HEK293 (cell line): ENCODE data around the gene PRTN3.
A peak's percentile ranks its signal among the peaks of the same experiment; 100 is the strongest.

Source experiments
- CTCF ChIA-PET: fragments of 350-600 bp; formaldehyde crosslinking; extraction: SDS; loops from one replicate; lab custom pipeline; 2021; ENCODE audit warnings: antibody characterized with exemption; lab: Yijun Ruan, JAX
- POLR2A ChIA-PET: fragments of 300-600 bp; formaldehyde crosslinking; extraction: SDS; loops from one replicate; lab custom pipeline; 2020; ENCODE audit warnings: antibody characterized with exemption, inconsistent platforms; lab: Yijun Ruan, JAX
- H3K27ac ChIP-seq: fragments of 200-500 bp; sonication (Bioruptor generic); 2 replicates; pipeline ENCODE4 v1.5.1; 2014; ENCODE audit warnings: low read depth, low read length, control low read depth, inconsistent platforms; ENCODE audit errors: extremely low read depth
- H3K36me3 ChIP-seq, 2 experiments: fragments of 200-500 bp in 1 of 2; sonication (Bioruptor generic) in 1 of 2; 1 replicate in 1 of 2; 2 replicates in 1 of 2; pipeline ENCODE4 v1.5.1; 2014 to 2017; ENCODE audit warnings: inconsistent platforms in 2 of 2, low read length in 2 of 2; ENCODE audit not compliant: control insufficient read depth in 2 of 2, insufficient read depth in 1 of 2
- H3K4me1 ChIP-seq: fragments of 200-500 bp; sonication (Bioruptor generic); 2 replicates; pipeline ENCODE4 v1.5.1; 2014; ENCODE audit warnings: mild to moderate bottlenecking, low read length, inconsistent platforms; ENCODE audit not compliant: control insufficient read depth, insufficient read depth
- H3K4me3 ChIP-seq: 2 replicates; pipeline ENCODE4 v1.5.1; 2011; ENCODE audit warnings: low read depth, mild to moderate bottlenecking, control low read depth, low read length, moderate library complexity
- H3K9me3 ChIP-seq: fragments of 200-500 bp; sonication (Bioruptor generic); 2 replicates; pipeline ENCODE4 v1.5.1; 2014; ENCODE audit warnings: low read depth, low read length, inconsistent platforms; ENCODE audit not compliant: control insufficient read depth, insufficient read depth
- GLIS1 ChIP-seq: fragments of 450-650 bp; formaldehyde crosslinking; IDR thresholded peaks from 2 replicates; pipeline ENCODE4 v1.5.1; 2016; ENCODE audit warnings: missing biosample characterization, missing genetic modification characterization
- KLF7 ChIP-seq: fragments of 450-650 bp; formaldehyde crosslinking; IDR thresholded peaks from 2 replicates; pipeline ENCODE4 v1.5.1; 2016; ENCODE audit warnings: missing biosample characterization, missing genetic modification characterization, borderline replicate concordance
- KLF8 ChIP-seq: fragments of 450-650 bp; formaldehyde crosslinking; IDR thresholded peaks from 2 replicates; pipeline ENCODE4 v1.5.1; 2016; ENCODE audit warnings: missing biosample characterization, missing genetic modification characterization
- REPIN1 ChIP-seq: fragments of 450-650 bp; formaldehyde crosslinking; IDR thresholded peaks from 2 replicates; pipeline ENCODE4 v1.5.1; 2017; ENCODE audit warnings: missing biosample characterization, missing genetic modification characterization, low read depth
- SCRT1 ChIP-seq: fragments of 450-650 bp; formaldehyde crosslinking; IDR thresholded peaks from 2 replicates; pipeline ENCODE4 v1.5.1; 2016; ENCODE audit warnings: missing biosample characterization, missing genetic modification characterization, borderline replicate concordance
- SP2 ChIP-seq: fragments of 450-650 bp; formaldehyde crosslinking; IDR thresholded peaks from 2 replicates; pipeline ENCODE4 v1.5.1; 2016; ENCODE audit warnings: missing biosample characterization, missing genetic modification characterization
- SP7 ChIP-seq: fragments of 450-650 bp; formaldehyde crosslinking; IDR thresholded peaks from 2 replicates; pipeline ENCODE4 v1.5.1; 2016; ENCODE audit warnings: missing biosample characterization, missing genetic modification characterization
- ZBTB48 ChIP-seq: fragments of 450-650 bp; formaldehyde crosslinking; IDR thresholded peaks from 2 replicates; pipeline ENCODE4 v1.5.1; 2016; ENCODE audit warnings: missing biosample characterization, missing genetic modification characterization
- ZBTB7A ChIP-seq: fragments of 450-650 bp; formaldehyde crosslinking; IDR thresholded peaks from 2 replicates; pipeline ENCODE4 v1.5.1; 2016; ENCODE audit warnings: low read depth, missing biosample characterization, missing genetic modification characterization
- ZBTB8A ChIP-seq: fragments of 450-650 bp; formaldehyde crosslinking; IDR thresholded peaks from 2 replicates; pipeline ENCODE4 v1.5.1; 2016; ENCODE audit warnings: missing biosample characterization, missing genetic modification characterization
- ZIC2 ChIP-seq: fragments of 450-650 bp; formaldehyde crosslinking; IDR thresholded peaks from 2 replicates; pipeline ENCODE4 v1.5.1; 2016; ENCODE audit warnings: missing biosample characterization, missing genetic modification characterization
- ZNF114 ChIP-seq: fragments of 450-650 bp; formaldehyde crosslinking; IDR thresholded peaks from 2 replicates; pipeline ENCODE4 v1.5.0; 2017; ENCODE audit warnings: missing biosample characterization, missing genetic modification characterization
- ZNF335 ChIP-seq: fragments of 450-650 bp; formaldehyde crosslinking; conservative IDR thresholded peaks from 2 replicates; pipeline ENCODE4 v1.5.1; 2016; ENCODE audit warnings: missing biosample characterization, missing genetic modification characterization
- ZNF354C ChIP-seq: fragments of 450-650 bp; formaldehyde crosslinking; IDR thresholded peaks from 2 replicates; pipeline ENCODE4 v1.5.1; 2016; ENCODE audit warnings: missing biosample characterization, missing genetic modification characterization, low read depth, borderline replicate concordance
- ZNF423 ChIP-seq: fragments of 450-650 bp; formaldehyde crosslinking; IDR thresholded peaks from 2 replicates; pipeline ENCODE4 v1.5.1; 2016; ENCODE audit warnings: missing biosample characterization, missing genetic modification characterization
- ZNF529 ChIP-seq: fragments of 450-650 bp; formaldehyde crosslinking; IDR thresholded peaks from 2 replicates; pipeline ENCODE4 v1.5.1; 2017; ENCODE audit warnings: missing genetic modification characterization, missing biosample characterization; ENCODE audit not compliant: insufficient replicate concordance
- ZNF600 ChIP-seq: fragments of 450-650 bp; formaldehyde crosslinking; IDR thresholded peaks from 2 replicates; pipeline ENCODE4 v1.5.1; 2016; ENCODE audit warnings: missing biosample characterization, missing genetic modification characterization
- ZNF707 ChIP-seq: fragments of 450-650 bp; formaldehyde crosslinking; IDR thresholded peaks from 2 replicates; pipeline ENCODE4 v1.5.1; 2016; ENCODE audit warnings: missing biosample characterization, missing genetic modification characterization
- TF ChIP-seq, protein P1 (sequence below): fragments of 450-650 bp; formaldehyde crosslinking; IDR thresholded peaks from 2 replicates; pipeline ENCODE4 v1.5.1; 2016; ENCODE audit warnings: missing biosample characterization, missing genetic modification characterization
- TF ChIP-seq, protein P2 (sequence below): fragments of 450-650 bp; formaldehyde crosslinking; IDR thresholded peaks from 2 replicates; pipeline ENCODE4 v1.5.1; 2016; ENCODE audit warnings: missing biosample characterization, missing genetic modification characterization
- TF ChIP-seq, protein P3 (sequence below): fragments of 450-650 bp; formaldehyde crosslinking; IDR thresholded peaks from 2 replicates; pipeline ENCODE4 v1.5.1; 2016; ENCODE audit warnings: missing biosample characterization, missing genetic modification characterization
- TF ChIP-seq, protein P4 (sequence below): fragments of 450-650 bp; formaldehyde crosslinking; IDR thresholded peaks from 2 replicates; pipeline ENCODE4 v1.5.1; 2016; ENCODE audit warnings: missing biosample characterization, missing genetic modification characterization

PRTN3 gene

DNA sequence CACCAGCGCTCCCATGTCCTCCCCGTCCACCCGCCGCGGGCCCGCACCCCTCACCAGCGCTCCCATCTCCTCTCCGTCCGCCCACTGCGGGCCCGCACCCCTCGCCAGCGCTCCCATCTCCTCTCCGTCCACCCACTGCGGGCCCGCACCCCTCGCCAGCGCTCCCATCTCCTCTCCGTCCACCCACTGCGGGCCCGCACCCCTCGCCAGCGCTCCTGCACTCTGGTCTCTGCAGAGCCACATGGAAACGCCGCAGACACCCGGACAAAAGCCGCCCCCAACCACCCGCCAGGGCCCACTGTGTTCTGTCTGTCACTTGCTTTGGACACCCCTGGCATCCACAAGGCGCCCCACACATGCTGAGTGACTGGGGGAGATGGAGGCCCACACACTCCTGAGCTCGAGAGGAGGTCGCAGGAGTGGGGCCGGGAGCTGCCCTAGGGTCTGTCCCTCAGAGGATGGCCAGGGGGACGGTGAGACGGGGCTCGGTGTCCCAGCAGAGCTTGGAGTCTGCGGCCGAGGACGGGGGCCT is 26.0 kb downstream of the PRTN3 start:
- TF ChIP-seq ZNF529 (tag by site-specific recombination) (no peak), ZNF114 (tag by site-specific recombination) (no peak)
- no peaks in the 10 kb centered on the region; the same call in 1 of the 2 replicates for H3K4me1 ChIP-seq
- CTCF ChIA-PET: no interaction called here

DNA sequence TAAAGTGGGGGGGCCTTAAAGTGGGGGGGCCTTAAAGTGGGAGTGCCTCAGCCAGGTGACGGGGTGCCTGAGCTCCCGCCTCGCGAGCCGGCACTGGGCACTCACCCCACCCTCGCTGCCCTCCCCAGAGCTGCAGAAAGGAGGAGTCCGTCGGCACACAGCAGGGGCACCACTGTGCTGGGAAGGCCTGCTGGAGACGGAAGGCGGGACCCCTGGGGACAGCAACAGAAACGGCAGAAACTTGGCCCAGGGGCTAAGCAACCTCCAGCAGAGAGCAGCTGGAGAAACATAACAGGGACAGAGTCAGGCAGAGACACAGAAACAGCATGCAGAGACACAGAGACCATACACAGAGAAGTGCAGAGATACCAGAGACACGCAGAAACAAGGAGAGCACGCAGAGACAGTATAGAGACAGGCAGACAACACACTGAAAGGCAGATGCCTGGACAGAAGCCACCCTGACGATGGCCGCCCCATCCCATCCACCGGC is 26.5 kb downstream of the PRTN3 start:
- Histone ChIP-seq H3K27ac (no peak overlapping the region), H3K9me3 (no peaks in the 10 kb centered on the region), H3K36me3 (peaks cover 7 to 38% of the 10 kb centered on the region in 2 experiments; a peak in 2 of 3 replicates), H3K4me3 (no peak overlapping the region), H3K4me1 (no peaks in the 10 kb centered on the region; the same call in 1 of the 2 replicates)
- ChIA-PET POLR2A (no interaction called here), CTCF (no interaction called here)
- no peak for TF ChIP-seq ZNF354C (tag by site-specific recombination)
- TF ChIP-seq ZBTB7A (tag by site-specific recombination): 0 out of 2 replicates have a peak, but pooled peaks have one; percentile 58
- no peak for TF ChIP-seq SCRT1
- peak; percentile 98 for TF ChIP-seq GLIS1 (tag by site-specific recombination)
- TF ChIP-seq ZIC2 (tag by site-specific recombination): peak; percentile 100
- TF ChIP-seq ZNF600: peak; percentile 74; the same call in 1 of the 2 replicates
- no peak for TF ChIP-seq ZNF707 (tag by site-specific recombination)
- peak; percentile 32; the same call in 1 of the 2 replicates for TF ChIP-seq KLF8
- TF ChIP-seq, protein P1, sequence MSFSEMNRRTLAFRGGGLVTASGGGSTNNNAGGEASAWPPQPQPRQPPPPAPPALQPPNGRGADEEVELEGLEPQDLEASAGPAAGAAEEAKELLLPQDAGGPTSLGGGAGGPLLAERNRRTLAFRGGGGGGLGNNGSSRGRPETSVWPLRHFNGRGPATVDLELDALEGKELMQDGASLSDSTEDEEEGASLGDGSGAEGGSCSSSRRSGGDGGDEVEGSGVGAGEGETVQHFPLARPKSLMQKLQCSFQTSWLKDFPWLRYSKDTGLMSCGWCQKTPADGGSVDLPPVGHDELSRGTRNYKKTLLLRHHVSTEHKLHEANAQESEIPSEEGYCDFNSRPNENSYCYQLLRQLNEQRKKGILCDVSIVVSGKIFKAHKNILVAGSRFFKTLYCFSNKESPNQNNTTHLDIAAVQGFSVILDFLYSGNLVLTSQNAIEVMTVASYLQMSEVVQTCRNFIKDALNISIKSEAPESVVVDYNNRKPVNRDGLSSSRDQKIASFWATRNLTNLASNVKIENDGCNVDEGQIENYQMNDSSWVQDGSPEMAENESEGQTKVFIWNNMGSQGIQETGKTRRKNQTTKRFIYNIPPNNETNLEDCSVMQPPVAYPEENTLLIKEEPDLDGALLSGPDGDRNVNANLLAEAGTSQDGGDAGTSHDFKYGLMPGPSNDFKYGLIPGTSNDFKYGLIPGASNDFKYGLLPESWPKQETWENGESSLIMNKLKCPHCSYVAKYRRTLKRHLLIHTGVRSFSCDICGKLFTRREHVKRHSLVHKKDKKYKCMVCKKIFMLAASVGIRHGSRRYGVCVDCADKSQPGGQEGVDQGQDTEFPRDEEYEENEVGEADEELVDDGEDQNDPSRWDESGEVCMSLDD (tag by site-specific recombination): 0 out of 2 replicates have a peak, but pooled peaks have one; percentile 21
- TF ChIP-seq, protein P2, sequence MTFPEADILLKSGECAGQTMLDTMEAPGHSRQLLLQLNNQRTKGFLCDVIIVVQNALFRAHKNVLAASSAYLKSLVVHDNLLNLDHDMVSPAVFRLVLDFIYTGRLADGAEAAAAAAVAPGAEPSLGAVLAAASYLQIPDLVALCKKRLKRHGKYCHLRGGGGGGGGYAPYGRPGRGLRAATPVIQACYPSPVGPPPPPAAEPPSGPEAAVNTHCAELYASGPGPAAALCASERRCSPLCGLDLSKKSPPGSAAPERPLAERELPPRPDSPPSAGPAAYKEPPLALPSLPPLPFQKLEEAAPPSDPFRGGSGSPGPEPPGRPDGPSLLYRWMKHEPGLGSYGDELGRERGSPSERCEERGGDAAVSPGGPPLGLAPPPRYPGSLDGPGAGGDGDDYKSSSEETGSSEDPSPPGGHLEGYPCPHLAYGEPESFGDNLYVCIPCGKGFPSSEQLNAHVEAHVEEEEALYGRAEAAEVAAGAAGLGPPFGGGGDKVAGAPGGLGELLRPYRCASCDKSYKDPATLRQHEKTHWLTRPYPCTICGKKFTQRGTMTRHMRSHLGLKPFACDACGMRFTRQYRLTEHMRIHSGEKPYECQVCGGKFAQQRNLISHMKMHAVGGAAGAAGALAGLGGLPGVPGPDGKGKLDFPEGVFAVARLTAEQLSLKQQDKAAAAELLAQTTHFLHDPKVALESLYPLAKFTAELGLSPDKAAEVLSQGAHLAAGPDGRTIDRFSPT: peak; percentile 60; the same call in 1 of the 2 replicates
- TF ChIP-seq KLF7: no peak
- 0 out of 2 replicates have a peak, but pooled peaks have one; percentile 19 for TF ChIP-seq ZBTB48 (tag by site-specific recombination)
- TF ChIP-seq ZBTB8A (tag by site-specific recombination): peak; percentile 59
- TF ChIP-seq, protein P3, sequence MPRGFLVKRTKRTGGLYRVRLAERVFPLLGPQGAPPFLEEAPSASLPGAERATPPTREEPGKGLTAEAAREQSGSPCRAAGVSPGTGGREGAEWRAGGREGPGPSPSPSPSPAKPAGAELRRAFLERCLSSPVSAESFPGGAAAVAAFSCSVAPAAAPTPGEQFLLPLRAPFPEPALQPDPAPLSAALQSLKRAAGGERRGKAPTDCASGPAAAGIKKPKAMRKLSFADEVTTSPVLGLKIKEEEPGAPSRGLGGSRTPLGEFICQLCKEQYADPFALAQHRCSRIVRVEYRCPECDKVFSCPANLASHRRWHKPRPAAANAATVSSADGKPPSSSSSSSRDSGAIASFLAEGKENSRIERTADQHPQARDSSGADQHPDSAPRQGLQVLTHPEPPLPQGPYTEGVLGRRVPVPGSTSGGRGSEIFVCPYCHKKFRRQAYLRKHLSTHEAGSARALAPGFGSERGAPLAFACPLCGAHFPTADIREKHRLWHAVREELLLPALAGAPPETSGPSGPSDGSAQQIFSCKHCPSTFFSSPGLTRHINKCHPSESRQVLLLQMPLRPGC (tag by site-specific recombination): 0 out of 2 replicates have a peak, but pooled peaks have one; percentile 26
- peak; percentile 79; the same call in 1 of the 2 replicates for TF ChIP-seq ZNF423 (tag by site-specific recombination)
- TF ChIP-seq ZNF335: 0 out of 2 replicates have a peak, but pooled peaks have one; percentile 17
- TF ChIP-seq REPIN1 (tag by site-specific recombination): no peak
- peak; percentile 47; the same call in 1 of the 2 replicates for TF ChIP-seq SP7 (tag by site-specific recombination)
- TF ChIP-seq SP2 (tag by site-specific recombination): peak; percentile 20; the same call in 1 of the 2 replicates
- TF ChIP-seq, protein P4, sequence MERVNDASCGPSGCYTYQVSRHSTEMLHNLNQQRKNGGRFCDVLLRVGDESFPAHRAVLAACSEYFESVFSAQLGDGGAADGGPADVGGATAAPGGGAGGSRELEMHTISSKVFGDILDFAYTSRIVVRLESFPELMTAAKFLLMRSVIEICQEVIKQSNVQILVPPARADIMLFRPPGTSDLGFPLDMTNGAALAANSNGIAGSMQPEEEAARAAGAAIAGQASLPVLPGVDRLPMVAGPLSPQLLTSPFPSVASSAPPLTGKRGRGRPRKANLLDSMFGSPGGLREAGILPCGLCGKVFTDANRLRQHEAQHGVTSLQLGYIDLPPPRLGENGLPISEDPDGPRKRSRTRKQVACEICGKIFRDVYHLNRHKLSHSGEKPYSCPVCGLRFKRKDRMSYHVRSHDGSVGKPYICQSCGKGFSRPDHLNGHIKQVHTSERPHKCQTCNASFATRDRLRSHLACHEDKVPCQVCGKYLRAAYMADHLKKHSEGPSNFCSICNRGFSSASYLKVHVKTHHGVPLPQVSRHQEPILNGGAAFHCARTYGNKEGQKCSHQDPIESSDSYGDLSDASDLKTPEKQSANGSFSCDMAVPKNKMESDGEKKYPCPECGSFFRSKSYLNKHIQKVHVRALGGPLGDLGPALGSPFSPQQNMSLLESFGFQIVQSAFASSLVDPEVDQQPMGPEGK (tag by site-specific recombination): peak; percentile 73

More for the DNA sequence above, 26.0 kb downstream of the PRTN3 start:
- H3K4me3 ChIP-seq: no peak overlapping the region
- no peak overlapping the region for H3K27ac ChIP-seq
- H3K36me3 ChIP-seq: peaks cover 7 to 38% of the 10 kb centered on the region in 2 experiments; a peak in 2 of 3 replicates
- POLR2A ChIA-PET: no interaction called here
- no peaks in the 10 kb centered on the region for H3K9me3 ChIP-seq
